Prostate gland (tissue), 2 donors: ENCODE data around the gene LAIR1.
"Not testable (repeated sequence)": the region's sequence is repeated elsewhere in the genome, so short reads cannot be mapped to it uniquely, and the experiment has no call there.

ENCODE experiments used
- POLR2A ChIP-seq: fragments of 450-650 bp; IDR thresholded peaks from one replicate; pipeline ENCODE4 v1.6.1; 2016; ENCODE audit warnings: antibody characterized with exemption, mild to moderate bottlenecking
- TF ChIP-seq, protein P1 (sequence below), 4 experiments: fragments of 200-600 bp in 2 of 4; fragments of 450-650 bp in 2 of 4; sonication (generic) in 2 of 4; IDR thresholded peaks; 1 replicate in 3 of 4; 2 replicates in 1 of 4; pipeline ENCODE4 v1.5.1; 2016 to 2019; ENCODE audit warnings: antibody characterized with exemption in 4 of 4, mild to moderate bottlenecking in 2 of 4, moderate library complexity in 2 of 4

DNA sequence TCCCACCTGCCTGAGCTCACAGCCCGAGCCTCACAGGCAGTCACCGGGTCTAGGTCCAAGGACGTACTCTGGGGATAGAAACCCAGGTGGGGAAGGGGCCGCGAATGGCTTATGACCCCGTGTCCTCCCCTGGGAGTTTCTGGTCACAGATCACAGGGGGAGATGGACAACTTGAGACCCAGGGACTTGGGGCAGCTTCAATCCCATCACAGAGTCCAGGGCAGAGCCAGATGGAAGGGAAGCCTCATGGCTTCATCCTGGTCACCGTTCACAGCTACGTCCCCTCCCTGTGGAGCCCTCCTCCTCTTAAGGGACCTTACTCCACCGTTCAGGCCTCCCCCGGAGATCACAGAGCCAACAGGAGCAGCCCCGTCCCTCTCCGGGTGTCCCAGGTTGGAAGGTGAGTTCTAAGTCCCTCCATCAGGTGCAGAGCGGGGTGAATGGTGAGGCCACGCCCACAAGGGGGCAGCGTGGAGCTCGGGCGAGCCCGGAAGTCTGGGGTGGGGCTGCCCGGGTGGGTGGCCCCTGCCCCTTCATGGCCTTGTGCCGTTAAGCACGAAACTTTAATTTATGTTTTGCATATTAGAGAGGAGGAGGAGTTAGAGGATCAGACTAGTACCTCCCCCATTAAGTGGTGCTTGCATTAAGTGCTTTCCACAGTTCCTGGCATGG, 5.4 kb downstream of the LAIR1 start:
- TF ChIP-seq POLR2A: not testable (repeated sequence)
- TF ChIP-seq, protein P1, sequence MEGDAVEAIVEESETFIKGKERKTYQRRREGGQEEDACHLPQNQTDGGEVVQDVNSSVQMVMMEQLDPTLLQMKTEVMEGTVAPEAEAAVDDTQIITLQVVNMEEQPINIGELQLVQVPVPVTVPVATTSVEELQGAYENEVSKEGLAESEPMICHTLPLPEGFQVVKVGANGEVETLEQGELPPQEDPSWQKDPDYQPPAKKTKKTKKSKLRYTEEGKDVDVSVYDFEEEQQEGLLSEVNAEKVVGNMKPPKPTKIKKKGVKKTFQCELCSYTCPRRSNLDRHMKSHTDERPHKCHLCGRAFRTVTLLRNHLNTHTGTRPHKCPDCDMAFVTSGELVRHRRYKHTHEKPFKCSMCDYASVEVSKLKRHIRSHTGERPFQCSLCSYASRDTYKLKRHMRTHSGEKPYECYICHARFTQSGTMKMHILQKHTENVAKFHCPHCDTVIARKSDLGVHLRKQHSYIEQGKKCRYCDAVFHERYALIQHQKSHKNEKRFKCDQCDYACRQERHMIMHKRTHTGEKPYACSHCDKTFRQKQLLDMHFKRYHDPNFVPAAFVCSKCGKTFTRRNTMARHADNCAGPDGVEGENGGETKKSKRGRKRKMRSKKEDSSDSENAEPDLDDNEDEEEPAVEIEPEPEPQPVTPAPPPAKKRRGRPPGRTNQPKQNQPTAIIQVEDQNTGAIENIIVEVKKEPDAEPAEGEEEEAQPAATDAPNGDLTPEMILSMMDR (IDR thresholded peaks at IDR 0.05): not testable (repeated sequence)
